CD4-positive, alpha-beta T cell treated with Interleukin-12 subunit alpha and Interleukin-12 subunit beta, for 1 hour (primary cell): ENCODE results near the gene KCTD11.
"Not testable (repeated sequence)": the region's sequence is repeated elsewhere in the genome, so short reads cannot be mapped to it uniquely, and the experiment has no call there.

Experiments
- DNase-seq: peaks from one replicate; pipeline ENCODE4 v3.0.0-alpha.2; 2020

KCTD11 gene

DNA sequence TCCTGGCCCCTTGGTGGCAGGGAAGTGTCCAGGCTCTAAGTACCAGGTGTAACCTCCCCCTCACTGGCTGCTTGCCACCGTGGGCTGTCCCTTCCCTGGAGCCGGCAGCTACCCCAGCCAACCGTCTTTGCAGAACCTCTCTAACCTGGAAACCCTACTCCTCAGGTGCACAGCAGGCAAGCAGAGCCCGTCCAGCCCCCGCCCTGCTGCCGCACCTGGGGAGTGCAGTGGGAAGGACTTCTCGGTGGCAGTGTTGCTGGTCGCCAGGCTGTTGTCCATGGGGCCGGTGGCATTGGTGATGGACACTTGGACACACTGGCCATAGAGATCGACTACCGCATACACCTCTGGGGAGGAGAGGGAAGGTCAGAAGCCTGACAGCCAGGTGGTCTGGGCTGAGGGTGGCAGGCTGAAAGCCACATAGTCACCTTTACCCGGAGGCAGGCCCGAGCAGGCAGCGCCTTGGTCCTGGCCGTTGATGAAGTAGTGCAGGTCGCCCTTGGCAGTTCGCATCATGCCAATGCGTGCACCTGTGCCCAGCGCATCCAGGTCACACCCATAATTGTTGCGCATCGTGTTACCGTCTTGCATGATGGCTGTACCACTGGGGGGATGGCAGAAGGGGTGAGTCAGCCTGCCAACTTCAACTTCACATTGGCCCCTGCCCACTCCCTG, 29.3 kb upstream of the KCTD11 start:
- no peak for DNase-seq

DNA sequence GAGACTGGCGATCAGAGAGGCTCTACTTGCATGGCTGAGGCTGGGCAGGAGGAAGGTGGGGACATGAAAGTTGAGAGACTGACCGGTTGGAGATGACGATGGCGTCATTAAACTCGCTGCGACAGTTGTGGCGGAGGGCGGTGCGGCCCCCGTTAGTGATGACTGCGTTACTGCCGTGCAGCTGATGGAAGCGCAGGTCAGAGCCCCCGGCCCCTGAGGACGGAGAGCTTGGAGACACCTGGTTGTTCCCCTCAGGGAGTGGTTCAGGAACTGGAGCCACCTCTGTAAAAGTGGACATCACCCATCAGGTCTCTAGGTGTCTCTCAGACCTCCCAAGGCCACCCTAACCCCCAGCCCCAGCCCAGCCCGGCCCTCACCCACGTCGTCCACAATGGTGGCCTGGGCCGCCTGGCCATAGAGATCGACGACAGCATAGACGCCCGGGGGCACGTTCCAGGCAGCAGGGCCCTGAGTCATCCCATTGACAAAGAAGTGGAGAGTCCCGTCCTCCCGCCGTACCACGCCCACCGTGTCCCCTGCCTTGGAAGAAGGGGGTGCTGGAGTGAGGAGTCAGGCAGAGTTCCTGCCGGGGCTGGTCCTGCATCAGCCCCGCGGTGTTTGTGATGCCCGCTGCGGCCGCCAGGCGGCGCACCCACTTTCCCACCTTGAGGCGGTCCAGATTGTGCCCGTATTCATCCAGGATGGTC, 28.1 kb upstream of the KCTD11 start:
- peak; percentile 73 for DNase-seq

DNA sequence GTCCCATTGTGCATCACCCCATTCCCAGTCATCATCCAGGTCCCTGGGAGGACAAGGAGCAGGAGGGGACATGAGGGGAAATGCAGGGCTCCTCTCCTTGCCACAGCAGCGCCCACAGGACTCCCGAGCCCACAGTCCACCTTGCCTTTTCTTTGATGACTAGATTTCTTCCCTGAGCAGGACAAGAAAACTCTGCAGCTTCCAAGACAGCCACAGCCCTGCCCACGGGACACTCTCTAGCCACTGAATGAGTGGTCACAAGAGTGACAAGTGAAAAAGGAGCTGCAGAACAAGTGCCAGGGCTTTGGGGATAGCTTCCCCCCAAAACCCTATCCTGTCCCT, 27.6 kb upstream of the KCTD11 start:
- no peak for DNase-seq

DNA sequence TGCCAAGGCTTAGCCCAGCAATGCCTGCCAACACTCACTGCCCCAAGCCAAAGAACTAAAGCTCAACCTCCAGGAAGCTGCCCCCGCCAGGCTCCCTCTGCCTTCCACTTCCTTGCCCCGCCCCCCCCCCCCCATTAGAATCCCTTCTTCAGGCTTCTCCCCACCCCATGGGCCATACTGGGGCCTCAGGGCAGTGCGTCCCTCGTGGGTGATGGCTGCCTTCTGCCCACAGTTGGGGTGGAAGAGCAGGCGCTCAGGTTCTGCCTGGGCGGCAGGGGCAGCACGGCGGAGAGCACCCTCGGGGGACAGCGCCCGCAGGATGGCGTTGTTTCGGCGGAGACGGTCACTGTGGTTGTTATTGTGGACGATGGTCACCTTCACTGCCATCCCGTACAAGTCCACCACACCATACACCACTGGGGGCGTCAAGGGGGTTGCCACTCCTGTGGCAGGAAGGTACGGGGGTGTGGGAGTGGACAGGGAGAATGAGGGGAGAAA, 26.9 kb upstream of the KCTD11 start:
- DNase-seq: no peak

DNA sequence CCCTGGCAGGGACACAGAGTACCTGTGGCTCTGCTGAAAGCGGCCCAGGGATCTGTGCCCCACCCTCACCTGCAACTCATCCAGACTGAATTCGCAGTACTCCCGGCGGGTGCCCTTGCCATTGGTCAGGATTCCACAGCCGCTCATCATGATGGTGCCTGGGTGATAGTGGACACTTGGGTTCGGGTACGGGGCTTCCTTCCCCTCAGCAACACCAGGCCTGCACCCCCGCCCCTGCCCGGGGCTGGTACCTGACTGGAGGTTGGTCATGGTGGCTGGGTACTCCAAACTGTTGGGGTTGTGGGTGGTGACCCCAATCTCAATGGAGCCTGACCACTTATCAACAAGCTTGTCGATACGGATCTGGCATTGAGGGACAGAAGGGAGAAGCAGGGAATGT, 25.8 kb upstream of the KCTD11 start:
- DNase-seq: no peak

DNA sequence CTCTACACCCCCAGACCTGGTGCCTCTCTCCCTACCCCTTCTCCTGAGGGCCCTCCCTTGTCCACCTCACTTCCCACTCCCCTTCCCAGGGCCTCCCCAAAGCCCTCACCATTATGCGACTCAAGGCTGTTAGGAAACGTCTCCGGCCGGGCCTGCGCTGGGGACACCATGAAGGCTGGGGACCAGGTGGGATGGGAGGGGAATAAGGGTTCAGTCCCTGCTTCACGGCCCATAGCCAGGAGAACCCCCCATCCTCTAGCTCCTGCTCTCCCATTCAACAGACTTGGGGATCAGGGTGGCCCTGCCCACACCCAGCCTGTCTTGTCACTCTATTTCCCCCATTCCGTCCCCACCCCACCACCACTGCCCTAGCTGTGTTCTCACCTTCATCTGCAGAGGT, 24.9 kb upstream of the KCTD11 start:
- DNase-seq: no peak

DNA sequence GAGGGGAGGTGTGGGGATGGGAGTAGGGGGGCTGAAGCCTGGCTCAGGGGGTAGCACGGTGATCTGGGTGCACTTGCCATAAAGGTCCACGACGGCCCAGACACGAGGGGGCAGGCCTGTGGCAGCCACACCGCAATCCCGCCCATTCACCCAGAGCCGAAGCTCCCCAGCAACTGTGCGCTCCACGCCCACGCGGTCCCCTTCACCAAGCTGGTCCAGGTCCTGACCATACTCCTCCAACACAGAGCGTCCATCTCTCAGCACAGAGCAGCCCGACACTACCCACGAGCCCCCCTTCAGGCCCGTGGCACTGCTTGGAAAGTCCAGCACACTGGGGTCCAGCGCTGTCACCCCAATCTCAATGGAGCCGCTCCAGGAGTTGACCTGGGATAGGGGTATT, 24.5 kb upstream of the KCTD11 start:
- no peak for DNase-seq

DNA sequence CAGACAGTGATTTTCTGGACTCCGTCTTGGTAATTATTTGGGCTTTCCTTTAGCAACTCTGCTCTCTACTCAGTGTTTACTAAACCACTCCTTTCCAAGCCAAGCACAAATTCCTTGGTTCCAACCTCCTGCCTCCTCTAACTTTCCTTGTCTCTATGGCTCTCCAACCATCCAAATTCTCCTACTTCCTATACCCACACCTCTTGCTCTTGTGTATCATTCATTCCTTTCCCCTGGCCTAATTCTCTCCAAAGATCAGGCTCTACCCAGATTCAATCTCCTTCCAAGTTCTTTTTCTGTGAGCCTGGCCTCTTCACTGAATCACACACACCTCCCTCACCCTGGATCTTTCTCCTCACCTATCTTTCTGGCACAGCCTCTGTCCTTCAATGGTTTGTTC, 24.0 kb upstream of the KCTD11 start:
- no peak for DNase-seq

DNA sequence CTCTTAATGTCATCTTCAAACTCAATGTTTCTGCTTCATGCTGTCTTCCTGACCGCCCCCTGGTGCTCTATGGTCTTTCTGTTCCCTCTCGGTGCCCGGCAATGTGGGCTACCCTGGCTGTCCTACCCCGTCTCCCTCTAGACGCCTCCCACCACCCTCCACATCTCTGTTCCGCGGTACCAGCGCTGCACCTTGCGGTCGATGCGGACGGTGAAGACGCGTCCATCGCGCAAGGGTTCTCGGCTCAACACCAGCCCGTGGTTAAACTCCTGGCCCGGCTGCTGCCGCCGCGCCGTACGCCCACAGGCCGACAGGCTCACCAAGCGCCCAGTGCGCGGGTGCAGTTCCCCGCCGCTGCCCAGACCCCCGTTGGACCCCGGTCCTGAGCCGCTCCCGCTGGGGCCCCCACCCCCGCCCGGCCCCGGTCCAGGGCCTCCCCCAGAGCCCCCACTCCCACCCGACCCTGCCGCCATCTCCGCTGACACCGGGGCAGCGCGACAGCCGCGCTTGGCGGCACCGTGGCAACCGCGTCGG, 23.1 kb upstream of the KCTD11 start, which contains the start of gene NEURL4:
TSS of gene NEURL4 (minus strand) at position 496 of the 534 bp plus-strand sequence. CDS start at position 473, 23 bp downstream.
- peak; percentile 50 for DNase-seq

DNA sequence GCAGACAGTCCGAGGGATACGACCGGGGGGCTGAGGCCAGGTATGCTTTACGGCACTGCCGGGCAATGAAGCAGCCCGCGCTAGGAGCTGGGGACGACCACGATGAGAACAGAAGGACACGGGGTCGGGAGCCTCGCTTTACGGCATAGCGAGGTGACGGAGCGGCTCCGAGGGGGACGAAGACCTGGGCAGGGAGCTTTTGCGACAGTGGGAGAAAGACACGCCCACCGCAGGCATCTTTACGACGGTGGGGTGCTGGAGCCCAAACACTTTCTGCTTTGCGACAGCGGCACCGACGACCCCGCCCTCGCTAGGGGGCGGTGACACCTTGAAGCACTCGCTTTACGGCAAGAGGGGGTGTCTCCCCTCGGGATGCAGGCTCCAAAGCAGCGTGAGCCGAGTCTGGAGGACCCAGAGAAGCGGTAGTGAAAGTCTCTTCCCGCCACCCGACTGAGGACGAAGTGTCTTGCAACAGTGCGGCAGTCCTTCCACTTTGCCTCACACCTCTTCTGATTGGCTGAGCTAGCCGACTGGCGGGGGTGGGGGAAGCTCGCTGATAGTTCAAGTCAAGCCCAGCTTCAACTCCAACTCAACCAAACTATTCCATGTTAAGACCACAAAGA, 22.5 kb upstream of the KCTD11 start:
- peak; percentile 98 for DNase-seq

DNA sequence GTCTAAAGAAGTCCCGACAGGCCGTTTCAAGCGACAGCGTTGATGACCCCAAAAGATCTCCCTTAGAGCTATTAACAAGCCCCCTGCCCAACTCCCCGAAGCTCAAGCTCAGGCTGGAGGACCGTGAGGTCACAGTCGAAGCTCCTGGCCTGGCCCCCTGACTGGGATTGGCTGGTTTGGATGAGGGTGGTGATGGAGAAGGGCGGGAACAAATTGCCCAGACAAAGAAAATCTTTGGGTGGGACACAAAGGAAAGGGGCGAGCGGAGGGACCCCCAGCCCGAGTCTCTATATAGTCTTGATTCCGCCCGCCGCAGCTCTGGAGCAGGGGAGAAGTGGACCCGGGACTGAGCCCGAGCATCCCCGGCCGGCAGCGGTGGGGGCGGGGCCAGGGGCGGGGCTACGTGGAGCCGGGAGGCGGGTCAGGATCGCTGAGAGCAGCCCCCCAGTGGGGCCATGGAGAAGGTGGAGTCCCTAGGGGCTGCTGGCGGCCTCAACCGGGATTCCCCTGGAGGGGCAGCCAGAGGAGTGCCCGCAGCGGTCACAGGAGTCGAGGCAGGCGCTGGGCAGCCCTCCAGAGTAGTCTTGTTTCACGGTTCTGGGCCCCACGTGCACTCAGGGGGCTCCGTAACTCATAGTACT, 21.8 kb upstream of the KCTD11 start:
- peak; percentile 83 for DNase-seq

DNA sequence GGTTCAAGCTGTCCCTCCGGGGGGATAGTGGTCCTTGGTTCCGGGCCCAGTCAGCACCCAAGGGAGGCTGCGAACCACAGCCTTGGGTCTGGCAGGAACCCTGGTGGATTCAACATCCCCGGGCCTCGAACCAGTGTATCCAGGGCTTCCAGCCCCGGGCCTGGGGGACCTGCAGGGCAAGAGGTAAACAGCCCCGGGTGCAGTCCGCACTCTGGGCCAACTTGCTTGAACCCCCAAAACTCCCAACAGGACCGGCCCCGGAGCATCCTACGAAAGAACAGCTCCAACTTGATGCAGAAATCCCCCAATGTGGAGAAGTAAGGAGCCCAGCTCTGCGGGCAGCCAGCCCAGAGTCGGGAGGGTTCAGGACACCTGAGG, 21.3 kb upstream of the KCTD11 start:
- no peak for DNase-seq

DNA sequence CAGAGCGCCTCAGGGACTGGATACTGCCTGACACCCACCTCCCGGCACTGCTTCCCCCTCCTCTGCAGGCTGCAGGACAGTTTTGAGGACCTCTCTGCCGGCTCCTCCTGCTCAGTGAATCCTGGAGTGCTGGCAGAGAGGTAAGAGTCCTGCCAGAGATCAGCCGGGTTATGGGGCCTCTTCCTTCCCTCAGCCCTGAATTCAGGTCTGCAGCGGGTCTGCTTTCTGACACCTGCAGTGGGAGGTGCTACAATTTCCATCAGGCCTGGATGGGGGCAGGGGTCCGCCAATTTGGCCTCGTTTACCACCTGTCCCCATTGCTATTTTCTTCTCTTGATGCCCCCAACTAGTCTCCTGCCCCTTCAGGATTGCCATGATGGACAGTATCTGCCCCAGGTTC, 19.9 kb upstream of the KCTD11 start:
- DNase-seq: no peak

DNA sequence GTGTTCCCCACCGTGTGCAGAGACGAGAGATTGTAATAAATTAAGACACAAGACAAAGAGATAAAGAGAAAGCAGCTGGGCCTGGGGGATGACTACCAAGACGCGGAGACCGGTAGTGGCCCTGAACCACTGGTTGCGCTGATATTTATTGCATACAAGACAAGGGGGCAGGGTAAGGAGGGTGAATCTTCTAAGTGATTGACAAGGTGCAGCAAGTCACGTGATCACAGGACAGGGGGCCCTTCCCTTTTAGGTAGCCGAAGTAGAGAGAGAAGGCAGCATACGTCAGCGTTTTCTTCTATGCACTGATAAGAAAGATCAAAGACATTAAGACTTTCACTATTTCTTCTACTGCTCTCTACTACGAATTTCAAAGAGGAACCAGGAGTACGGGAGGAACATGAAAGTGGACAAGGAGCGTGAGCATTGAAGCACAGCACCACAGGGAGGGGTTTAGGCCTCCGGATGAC, 19.3 kb upstream of the KCTD11 start:
- DNase-seq: peak; percentile 64

DNA sequence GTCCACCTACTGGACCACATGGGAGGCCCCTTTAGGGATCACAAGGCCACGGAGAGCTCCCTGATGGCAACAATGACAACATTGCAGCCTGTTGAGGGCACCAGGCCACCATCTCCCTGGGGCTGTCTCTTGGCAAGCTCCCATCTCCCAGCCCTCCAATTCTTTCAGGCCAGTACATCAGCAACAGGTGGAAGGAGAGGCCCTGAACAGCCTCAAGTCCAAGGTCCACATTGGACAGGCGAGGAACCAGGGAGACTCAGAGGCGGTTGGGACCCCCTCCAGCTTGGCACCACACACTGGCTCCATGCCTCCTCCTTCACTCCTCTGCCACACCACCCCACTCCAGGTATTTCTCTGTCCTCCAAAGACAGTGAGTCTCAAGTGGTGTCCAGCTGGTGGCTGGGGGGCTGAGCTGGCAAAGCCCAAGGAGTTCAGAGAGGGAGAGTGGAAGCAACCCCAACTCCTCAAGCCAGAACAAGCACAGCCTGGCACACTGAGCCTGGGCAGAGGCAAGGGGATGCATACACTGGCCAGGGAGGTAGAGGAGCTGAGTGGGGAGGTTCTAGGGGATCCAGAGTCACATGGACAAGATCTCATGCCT, 16.9 kb upstream of the KCTD11 start:
- DNase-seq: no peak

DNA sequence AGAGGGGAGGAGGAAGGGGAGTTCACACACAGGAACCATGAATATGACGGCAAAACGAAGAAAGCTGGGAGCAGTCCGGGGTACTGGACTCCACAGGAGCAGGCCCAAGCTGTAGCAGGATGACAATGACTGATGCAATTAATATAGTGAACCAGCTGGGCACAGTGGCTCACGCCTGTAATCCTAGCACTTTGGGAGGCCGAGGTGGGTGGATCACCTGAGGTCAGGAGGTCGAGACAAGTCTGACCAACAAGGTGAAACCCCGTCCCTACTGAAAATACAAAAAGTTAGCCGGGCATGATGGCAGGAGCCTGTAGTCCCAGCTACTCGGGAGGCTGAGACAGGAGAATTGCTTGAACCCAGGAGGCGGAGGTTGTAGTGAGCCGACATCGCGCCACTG, 16.2 kb upstream of the KCTD11 start:
- DNase-seq: not testable (repeated sequence)

DNA sequence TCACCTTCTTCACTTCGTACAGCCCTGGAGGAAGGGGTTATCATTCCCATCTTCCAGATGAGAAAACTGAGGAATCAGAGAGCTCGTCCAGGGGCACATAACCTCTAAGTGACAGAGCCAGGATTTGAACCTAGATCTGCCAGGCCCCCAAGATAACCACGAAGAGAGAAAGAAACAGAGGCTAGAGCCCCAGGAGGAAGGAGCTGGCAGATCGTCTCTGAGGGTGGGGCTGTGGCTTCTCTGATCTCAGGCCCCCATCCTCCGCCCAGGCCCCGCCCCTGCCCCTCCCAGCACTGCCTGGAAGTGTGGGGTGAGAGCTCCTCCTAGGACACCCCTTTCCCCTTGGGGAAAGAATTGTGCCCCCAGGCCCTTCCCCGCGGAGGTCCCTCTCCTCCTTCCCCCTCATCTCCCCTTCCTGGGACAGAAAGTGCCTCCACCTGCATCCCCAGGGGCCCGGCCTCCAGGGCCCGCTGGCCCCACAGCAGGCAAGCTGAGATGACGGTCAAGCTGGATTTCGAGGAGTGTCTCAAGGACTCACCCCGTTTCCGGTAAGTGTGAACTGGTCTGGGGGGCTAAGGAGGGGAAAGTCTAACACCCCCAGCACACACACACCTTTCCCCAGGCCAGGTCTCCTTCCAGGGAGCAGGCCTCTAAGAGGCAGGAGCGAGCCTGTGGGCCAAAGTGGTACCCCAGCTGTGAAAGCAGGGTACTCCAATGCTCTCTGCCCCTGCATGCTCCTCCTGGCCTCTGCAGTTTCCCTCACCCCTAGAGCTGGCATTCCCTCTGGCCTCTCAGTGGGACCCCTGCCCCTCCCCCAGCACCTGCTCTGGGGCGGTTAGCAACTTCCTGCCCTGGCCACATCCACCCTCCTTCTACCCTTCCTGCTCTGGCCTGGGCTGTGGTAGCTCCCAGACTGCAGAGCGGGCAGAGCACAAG, 15.5 kb upstream of the KCTD11 start, which contains the start of gene ACAP1:
TSS of gene ACAP1 (plus strand) at position 290 of the 936 bp plus-strand sequence. CDS start at position 496, 206 bp downstream.
- peak; percentile 87 for DNase-seq

DNA sequence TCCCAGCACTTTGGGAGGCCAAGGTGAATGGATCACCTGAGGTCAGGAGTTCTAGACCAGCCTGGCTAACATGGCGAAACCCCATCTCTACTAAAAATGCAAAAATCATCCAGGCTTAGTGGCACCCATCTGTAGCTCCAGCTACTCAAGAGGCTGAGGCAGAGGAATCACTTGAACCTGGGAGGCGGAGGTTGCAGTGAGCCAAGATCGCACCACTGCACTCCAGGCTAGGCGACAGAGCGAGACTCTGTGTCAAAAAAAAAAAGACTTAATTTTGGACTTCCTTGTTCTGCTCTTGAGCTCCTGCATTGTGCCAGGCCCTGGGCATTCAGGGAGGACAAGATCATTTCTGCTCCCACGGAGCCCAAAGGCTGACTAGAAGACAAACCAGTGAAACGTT, 14.4 kb upstream of the KCTD11 start:
- not testable (repeated sequence) for DNase-seq

DNA sequence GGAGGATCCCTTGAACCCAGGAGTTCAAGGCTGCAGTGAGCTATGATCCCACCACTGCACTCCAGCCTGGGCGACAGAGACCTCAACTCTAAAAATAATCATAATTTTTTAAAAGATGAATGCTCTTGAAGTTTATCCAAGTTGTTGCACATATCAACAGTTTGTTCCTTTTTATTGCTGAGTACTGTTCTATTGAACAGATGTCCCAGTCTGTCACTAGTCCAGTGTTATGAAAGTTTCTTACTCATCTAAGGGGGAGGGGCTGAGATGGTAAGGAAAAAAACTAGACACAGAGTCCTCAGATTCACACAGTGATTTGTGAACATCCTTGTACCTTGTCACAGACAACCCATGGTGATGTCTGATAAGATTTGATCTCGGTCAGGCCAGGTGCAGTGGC, 11.8 kb upstream of the KCTD11 start:
- DNase-seq: no peak

DNA sequence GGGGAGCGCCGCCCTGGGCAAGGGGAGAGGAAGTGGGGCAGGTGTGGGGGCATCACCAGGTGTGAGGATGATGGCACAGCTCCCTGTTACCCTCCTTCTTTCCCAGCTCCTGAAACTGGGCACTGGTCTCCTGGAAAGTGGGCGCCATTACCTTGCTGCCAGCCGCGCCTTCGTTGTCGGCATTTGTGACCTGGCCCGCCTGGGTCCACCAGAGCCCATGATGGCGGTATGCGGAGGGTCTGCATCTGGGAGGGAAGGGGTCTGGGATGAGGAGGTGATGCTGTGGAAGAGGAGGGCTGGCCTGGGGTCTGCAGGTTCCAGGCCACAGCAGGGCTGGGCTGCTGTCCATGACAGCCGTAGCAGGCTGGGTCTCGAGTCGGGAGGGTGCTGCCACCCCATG, 10.1 kb upstream of the KCTD11 start:
- no peak for DNase-seq

DNA sequence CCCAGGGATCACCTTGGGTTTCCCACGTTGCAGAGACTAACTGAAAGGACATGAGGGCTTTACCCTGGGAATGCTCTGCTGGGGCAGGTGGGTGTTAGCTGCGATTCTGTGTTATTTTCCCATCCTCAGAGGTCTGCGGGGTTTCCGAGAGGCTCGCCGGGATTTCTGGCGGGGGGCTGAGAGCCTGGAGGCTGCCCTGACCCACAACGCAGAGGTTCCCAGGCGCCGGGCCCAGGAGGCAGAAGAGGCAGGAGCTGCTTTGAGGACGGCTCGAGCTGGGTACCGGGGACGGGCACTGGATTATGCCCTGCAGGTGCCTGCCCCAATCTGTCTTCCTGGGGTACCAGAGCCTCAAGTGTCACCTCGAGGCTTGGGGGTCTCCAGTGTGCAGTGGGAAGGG, 8.7 kb upstream of the KCTD11 start:
- DNase-seq: no peak
